CD4-positive, alpha-beta T cell treated with Interleukin-2 at 100 ng/mL for 4 hours (primary cell): ENCODE measurements around the gene UBE2R2.

ENCODE experiments used
- DNase-seq: peaks from one replicate; pipeline ENCODE4 v3.0.0-alpha.2; 2020; ENCODE audit warnings: low spot score

UBE2R2 gene

GRCh38 chr9:33884856-33885701 lies 68.1 kb downstream of the UBE2R2 start:
- DNase-seq: no peak

DNA sequence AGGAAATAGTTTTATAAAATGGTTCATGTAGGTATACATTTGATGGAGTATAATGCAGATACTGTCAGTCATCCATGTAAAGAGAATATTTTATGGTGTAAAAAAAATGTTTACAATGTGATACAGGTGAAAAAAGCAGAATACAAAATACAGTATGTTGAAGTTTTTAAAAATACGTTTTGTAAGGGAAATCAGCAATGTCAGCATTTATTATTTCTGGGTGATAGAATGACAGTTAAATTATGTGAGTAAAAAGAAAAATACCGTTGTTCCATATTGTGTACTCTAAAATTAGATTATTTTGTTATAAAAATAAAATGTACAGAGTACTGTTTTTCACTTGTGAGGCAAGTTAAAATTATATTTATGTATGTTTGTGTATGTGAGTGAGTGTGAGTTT lies 69.0 kb downstream of the UBE2R2 start:
- no peak for DNase-seq

GRCh38 chr9:33893861-33894260 lies 76.9 kb downstream of the UBE2R2 start:
- DNase-seq: no peak

DNA sequence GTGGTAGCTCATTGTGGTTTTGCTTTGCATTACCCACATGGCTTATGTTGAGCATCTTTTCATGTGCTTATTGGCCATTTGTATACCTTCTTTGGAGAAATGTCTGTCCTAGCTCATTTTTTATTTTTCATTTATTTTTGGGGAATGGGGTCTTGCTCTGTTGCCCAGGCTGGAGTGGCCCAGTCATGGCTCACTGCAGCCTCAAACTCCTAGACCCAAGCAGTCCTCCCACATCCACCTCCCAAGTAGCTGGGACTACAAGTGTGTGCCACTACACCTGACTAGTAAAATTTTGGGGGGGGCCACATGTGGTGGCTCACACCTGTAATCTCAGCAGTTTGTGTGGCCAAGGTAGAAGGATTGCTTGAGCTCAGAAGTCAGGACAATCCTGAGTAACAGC lies 77.4 kb downstream of the UBE2R2 start:
- DNase-seq: no peak

DNA sequence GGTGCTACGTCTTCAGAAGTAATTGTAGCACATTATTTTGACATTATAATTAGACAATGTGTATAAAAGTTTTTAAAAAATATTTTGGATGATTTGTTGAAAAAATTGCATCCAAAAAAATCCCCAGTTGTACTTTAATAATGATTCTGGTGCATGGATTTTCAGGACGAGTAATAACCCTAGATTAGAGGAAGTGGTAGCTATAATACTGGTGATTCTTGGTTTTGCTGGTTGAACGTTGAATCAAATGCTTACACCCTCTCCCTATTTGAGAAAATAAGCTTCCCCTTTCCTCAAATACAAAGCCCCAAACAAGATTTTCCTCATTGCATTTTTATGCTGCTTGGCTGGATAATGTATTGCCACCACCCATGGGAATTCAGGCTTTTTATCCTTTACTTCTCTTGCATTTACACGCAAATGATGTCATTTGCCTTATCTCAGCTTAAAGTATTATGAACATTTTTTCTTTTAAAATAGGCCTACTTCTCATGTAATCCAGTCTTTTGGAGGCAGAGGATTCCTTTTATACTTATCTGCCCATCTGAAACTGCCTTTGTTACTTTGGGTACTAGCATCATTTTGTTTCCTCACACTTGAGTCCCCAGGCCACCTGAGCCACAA lies 86.3 kb downstream of the UBE2R2 start:
- no peak for DNase-seq

DNA sequence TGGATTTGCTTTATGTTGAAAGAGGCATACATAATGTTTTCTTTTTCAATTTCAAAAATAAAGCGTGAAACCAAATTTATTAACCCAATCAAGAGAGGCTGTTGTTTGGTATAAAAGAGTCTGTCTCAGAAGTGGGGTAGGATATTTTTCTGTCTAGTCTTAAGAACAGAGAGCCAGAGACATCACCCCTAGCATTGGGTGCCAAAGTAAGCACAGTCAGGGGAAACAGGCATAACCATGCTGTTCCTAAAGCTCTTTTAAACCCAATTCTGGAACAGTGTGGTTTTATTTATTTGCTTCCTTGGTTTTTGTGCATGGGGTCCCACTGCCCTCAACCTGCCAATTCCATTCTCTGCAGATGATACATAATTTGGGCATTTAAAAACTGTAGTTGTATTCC lies 88.2 kb downstream of the UBE2R2 start:
- DNase-seq: no peak

DNA sequence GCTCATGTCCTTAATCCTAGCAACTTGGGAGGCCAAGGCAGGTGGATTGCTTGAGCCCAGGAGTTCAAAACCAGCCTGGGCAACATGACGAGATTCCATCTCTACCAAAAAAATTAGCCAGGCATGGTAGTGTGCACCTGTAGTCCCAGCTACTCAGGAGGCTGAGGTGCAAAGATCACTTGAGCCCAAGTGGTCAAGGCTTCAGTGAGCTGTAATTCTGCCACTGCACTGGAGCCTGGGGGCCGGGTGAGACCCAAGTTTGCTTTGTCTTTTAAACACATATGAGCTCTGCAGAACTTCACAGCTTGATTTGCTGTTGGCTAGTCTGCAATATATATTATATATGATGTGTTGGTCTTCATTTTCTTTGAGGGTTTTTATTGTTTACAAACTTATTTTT lies 89.8 kb downstream of the UBE2R2 start:
- DNase-seq: no peak

DNA sequence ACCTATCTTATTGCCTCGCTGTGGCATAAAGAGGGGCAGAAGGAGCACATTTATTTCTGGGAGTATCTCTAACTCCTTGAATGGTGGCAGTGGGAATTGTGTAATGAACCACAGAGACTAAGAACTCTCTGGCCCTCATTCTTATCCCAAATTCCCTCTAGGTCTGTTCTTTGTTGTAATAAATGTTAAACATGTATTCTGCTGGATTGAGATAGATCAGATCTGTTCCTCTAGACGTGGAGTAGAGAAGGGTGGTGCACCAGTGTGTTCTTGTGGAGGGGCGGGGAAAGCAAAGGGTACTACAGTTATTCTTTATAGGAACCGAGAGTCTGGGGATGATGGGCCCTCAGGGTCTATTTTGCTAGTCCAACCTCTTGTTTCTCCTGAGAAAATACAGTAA lies 90.4 kb downstream of the UBE2R2 start:
- DNase-seq: no peak

GRCh38 chr9:33908114-33908513 lies 91.2 kb downstream of the UBE2R2 start:
- no peak for DNase-seq

DNA sequence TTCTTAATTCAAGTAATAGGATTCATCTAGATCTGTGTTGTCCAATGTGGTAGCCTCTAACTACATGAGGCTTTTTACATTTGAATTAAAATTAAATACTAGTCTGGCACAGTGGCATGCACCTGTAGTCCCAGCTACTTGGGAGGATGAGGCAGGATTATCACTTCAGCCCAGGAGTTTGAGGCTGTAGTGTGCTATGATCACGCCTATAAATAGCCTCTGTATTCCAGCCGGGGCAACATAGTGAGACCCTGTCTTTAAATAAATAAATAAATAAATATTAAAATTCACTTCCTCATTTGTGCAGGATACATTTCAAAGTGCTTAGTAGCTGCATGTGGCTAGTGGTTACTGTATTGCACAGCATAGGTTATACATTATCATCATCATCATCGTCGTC lies 91.8 kb downstream of the UBE2R2 start:
- DNase-seq: no peak

- no peak for DNase-seq
Observed at GRCh38 chr9:33913541-33913940, 96.6 kb downstream of the UBE2R2 start.

DNA sequence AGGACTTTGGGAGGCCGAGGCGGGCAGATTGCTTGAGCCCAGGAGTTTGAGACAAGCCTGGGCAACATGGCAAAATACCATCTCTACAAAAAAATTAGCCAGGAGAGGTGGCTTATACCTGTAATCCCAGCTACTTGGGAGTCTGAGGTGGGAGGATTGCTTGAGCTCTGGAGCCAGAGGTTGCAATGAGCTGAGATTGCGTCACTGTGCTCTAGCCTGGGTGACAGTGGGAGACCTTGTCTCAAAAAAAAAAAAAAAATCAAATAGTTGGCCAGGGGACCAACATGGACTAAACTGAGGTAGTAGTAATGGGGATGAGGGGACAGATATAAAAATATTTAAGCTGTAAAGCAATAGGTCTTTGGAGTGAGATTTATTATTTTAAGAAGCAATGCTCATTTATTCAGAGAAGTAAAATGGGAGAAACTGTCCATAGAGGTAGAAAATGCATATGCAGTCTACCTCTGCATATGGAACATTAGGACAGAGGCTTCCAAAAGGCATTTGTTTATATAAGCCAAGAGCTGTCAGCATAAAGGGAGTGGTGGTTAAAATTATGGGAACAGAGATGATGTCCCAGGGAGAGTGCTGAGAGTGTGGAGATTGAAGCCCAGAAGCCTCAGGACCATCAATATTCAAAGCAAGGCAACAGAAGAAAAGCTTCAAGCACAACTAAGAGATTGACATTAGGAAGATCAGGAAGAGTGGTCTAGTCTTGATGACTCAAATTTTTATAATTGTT lies 98.1 kb downstream of the UBE2R2 start:
- DNase-seq: no peak

DNA sequence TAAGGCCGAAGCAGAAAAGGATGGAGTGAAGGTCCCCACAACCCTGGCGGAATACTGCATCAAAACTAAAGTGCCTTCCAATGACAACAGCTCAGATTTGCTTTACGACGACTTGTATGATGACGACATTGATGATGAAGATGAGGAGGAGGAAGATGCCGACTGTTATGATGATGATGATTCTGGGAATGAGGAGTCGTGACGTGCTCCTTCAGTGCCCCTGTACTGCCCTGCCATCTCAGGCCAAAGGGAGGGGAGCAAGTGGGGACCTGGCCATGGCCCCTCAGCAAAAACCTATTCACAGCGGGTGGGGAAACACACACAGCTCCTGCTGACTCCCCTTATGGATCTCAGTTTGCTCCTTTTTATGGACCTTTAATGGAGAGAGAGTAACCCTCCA lies 100.1 kb downstream of the UBE2R2 start:
- no peak for DNase-seq

DNA sequence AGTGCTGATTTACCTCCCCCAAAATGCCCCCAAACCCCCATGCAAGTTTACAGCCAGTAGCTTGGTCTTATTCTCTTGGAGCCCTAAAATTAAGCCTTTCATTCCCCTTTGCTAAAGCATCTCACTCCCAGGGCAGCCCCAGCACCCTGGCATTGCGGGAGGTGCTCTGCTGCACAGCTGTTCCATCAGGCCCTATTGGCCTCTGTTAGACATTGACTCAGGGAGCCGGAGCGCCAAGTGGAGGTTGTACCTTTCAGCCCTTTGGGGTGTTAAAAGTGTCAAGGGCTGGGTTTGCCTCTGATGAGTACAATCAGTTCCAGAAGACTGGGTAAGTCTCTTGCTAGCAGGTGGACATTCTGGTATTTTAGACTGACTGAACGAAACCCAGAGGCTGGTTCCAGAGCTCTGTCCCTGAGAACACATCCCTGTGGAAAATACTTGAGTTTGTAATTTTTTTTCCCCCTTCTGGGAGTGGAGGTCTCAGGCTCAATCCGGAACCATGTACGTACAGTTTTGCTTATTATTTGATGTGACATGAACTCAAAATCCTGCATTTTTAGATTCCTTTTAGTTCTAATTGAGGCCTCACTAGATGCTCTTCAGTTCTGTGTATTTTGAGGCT lies 102.4 kb downstream of the UBE2R2 start:
- DNase-seq: no peak

- peak; percentile 8 for DNase-seq
Observed at GRCh38 chr9:33921967-33922895, 105.3 kb downstream of the UBE2R2 start.

DNA sequence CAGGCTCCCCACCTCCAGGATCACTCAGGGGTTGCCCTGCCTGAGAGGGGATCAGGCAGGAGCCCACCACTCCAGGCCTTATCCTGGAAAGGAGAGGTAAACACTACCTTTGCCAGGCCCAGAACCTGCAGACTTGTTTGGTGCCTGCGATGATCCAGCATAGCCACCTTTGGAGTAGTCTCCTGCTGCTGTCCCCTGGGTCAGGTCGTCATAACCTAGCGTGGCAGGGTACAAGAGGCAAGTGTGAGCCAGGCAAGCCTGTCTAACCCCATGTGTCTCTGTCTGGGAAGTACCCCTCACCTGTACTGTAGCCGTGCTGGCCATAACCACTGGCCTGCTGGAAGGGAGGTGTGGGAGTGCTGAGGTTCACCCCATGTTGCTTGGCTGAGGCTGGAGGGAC lies 106.1 kb downstream of the UBE2R2 start:
- DNase-seq: no peak

GRCh38 chr9:33923998-33924701 lies 107.2 kb downstream of the UBE2R2 start:
- DNase-seq: no peak

GRCh38 chr9:33924978-33925797 lies 108.2 kb downstream of the UBE2R2 start:
- peak; percentile 5 for DNase-seq

DNA sequence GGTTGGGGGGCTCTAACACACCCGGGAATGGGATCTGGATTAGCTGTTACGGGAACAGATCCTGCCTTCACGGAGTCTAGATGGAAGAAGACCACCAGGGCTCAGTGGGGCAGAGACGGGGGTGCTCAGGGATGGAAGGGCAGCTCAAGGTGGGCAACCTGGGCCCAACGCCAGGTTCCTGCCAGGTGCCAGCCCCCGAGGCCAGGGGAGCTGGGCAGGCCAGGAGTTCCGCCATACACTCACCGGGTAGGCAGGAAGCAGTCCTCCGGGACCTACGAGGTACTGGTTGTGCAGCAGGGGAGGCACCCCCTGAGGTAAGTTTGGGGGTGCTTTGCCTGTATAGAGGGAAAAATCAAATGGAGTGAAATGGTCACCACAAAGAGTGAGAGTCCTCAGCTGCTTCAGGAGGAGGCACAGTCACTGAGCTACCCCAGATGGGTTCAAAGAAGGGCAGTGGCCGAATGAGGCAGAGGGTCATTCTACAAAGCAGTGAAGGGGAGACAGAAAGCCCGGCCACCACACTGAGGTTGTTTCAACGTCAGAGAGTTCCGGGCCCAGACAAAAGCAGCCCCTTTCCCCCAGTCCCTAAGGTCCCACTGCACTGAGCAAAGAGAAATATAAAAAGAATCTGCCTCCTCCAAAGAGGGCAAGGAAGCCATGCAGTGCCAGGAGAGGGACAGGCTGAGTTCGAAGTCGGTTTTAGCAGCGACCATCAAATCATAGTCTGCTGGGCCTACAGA lies 110.0 kb downstream of the UBE2R2 start:
- no peak for DNase-seq
